Stimulated activated CD4-positive, alpha-beta T cell treated with anti-CD3 and anti-CD28 coated beads, Interleukin-15, amount 100 ng/mL, for 24 hours (primary cell): ENCODE measurements around the gene AOAH.
"Not testable (repeated sequence)": the region's sequence is repeated elsewhere in the genome, so short reads cannot be mapped to it uniquely, and the experiment has no call there.

Experiments used
- DNase-seq: peaks from one replicate; pipeline ENCODE4 v3.0.0-alpha.2; 2020

The AOAH gene

DNA sequence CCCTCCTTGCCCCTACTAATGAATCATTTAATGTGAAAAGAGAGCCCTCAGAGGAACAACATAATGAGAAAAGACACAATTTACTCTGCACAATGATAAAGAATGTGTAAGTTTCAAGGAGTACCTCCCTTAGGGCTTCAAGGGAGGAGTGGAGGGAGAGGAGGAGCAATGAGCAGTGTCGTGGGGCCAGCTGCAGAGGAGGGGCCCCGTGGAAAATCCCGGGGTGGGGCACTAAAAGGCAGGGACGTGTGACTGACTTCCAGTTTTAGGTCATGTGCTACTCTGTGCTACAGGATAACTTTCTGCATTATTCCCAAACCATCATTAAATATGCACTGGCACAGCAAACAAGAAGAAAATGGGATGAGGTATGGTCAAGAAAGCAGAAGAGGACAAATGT is 226.5 kb downstream of the AOAH start:
- DNase-seq: no peak

DNA sequence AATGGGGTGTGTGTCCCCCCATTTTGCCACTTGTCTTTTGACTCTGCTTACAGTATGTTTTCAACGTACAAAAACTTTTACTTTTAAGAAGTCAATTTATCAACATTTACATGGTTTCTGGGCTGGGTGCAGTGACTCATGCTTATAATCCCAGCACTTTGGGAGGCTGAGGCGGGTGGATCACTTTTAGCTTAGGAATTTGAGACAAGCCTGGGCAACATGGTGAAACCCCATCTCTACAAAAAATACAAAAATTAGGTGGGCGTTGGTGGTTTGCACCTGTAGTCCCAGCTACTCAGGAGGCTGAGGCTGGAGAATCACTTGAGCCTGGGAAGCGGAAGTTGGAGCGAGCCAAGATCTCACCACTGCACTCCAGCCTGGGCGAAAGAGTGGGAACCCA is 227.1 kb downstream of the AOAH start:
- not testable (repeated sequence) for DNase-seq

DNA sequence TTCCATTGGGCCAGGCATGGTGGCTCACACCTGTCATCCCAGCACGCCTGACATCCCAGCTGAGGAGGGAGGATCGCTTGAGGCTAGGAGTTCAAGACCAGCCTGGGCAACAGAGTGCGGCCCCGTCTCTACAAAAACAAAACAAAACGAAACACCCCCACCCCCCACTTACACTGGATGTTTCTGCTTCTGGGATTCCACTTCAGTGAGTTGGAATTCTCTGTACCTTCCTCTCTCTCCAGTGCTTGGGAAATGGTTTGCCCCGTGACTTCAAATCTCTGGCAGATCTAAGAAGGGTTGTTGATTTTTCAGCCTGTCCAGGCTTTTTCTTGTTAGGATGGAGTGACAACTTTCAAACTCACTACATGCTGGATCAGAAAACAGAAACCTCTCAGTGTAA is 227.7 kb downstream of the AOAH start:
- DNase-seq: no peak

DNA sequence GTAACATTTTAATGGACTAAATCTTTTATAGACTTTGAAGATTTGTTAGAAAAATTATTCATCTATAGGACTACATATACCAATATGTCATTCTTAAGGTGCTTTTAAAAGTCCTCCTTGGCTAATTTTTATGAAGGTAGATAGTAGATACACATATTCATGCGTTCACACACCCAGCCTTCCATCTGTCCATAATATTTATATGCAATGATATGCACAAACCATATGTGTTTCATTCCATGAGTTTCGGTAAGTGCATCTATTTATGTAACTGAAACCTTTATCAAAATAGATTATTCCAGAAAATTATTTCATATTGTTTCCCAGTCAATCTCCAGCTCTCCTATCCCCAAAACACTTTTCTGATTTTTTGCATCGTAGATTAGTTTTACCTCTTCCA is 233.0 kb downstream of the AOAH start:
- DNase-seq: no peak

DNA sequence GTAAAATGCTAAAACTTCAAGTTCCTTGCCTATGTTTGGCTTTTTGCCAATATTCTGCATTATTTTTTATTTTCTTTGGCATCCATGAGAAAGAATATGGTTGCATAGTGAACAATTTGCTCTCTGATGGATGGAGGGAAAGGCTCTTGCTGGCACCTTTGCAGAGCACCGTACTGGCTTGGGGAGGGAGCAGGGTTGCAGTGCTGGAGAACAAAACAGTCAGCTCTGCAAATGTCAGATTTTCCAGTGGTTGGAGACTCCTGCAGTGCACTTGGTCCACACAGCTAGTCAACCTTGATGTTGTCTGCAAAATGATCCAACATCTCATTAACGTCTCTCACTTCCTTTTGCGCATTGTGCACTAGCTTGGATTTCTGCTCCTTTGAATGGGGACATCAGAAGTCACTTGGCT is 233.9 kb downstream of the AOAH start:
- no peak for DNase-seq

DNA sequence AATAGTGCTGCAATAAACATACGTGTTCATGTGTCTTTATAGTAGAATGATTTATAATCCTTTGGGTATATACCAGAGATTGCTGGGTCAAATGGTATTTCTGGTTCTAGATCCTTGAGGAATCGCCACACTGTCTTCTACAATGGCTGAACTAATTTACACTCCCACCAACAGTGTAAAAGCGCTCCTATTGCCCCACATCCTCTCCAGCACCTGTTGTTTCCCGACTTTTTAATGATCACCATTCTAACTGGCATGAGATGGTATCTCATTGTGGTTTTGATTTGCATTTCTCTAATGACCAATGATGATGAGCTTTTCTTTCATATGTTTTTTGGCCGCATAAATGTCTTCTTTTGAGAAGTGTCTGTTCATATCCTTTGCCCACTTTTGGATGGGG is 235.6 kb downstream of the AOAH start:
- not testable (repeated sequence) for DNase-seq

DNA sequence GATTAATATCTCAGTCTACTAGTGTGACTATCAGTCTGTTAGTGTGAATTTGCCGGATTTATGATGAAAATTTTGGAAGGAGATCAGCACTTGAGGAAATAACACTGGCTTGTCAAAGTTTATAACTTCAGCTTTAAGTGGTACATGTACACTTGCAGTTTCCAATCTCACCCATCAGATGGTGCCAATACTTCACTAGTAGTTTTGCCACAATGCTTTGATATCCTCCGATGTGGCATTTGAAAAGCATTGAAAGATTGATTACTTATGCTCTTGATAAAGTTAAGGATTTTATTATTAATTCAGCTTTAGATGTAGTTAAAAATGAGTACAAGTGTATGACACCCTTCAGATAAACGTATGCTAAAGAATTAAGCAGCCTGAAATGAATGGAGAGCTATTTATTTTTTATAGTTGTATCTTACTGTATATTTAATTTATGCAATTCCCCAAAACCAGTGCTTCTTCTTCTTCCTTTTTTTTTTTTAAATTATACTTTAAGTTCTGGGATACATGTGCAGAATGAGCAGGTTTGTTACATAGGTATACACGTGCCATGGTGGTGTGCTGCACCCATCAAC is 236.4 kb downstream of the AOAH start:
- DNase-seq: peak; percentile 14

DNA sequence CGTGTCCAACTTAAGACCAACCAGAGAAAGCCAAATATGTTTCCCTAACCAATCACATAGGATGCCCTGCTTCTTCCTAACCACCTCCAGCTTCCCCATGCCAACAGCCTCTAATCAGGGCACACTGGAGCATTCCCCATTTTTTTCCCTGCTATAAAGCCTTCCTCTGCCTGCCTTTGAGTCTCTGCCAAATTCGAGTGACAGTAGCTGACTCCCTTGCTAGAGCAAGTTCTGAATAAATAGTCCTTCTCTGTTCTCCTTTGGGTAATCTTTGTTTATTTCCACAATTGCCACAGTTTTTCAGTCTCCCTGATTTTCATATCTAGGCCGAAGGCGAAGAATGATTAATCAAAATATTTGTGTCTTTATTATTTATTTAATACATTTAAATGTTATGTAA is 238.0 kb downstream of the AOAH start:
- DNase-seq: no peak

DNA sequence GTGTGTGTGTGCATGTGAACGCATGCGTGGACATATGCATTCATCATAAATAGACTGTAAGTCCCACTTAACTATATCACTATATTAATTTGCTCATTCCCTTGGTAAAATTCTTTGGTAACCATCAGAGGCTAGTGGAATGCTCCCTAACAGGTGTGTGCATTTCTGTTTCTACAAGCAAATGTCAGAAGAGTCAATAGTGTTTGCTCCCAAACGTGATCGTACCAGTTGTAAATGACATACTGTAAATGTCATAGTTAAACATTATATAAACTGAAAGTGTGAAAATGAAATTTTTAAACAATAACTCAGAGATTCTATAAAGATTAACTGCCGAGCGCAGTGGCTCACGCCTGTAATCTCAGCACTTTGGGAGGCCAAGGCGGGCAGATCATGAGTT is 240.0 kb downstream of the AOAH start:
- no peak for DNase-seq

DNA sequence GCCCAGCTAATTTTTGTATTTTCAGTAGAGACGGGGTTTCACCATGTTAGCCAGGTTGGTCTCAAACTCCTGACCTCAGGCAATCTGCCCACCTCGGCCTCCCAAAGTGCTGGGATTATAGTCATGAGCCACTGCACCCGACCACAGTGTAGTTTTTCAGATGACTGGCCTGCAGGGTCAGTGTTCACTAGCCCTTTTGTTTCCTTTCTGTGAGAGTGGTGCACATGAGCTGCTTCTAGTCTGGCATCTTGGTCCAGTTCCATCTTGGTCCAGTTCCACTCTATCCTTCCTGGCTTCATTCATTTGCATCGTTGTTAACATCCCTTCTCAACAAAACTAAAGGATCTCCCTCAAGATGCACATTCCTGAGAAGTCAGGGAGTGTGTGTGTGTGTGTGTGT is 240.4 kb downstream of the AOAH start:
- DNase-seq: not testable (repeated sequence)

DNA sequence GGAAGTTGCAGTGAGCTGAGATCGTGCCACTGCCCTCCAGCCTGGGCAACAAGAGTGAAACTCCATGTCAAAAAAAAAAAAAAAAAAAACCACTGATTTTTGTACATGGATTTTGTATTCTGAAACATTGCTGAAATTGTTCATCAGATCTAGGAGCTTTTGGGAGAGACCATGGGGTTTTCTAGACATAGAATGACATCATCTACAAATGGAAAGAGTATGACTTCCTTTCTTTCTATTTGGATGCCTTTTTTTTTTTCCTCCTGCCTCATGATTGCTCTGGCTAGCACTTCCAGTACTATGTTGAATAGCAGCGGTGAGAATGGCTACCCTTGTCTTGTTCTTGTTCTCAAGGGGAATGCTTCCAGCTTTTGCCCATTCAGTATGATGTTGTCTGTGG is 245.5 kb downstream of the AOAH start:
- DNase-seq: no peak

DNA sequence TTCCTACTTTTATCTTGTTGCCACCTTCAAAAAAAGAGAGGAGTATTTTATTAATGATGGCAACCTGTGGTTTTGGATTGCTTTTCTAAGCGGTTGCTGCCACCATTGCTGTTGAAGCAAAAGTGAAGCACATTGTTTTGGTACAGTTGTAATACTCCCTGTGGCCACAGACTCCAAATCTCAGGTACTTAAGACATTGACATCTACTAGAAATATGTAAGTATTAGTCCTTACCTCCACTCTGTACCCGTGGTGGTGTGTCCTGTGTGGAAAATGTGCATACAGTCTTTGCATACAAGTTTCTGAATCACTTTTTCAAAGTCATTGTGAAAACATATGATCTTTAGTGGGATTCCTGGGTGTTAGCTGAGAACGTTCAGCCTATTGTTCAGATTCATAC is 248.9 kb downstream of the AOAH start:
- DNase-seq: peak; percentile 47

DNA sequence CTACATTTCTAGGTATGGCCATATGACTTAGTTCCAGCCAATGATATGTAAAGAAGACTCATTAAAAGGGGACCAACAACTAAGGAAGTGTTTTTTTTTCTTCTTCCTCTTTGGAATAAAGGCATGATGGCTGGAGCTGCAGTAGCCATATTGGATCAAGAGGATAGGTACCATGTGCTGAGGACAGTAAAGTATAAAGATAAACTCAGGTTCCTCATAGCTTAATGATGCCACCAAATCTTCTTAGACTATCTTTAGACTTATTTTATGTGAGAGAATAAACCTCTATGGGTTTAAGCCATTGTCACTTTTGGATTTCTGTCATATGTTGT is 249.3 kb downstream of the AOAH start:
- DNase-seq: no peak

DNA sequence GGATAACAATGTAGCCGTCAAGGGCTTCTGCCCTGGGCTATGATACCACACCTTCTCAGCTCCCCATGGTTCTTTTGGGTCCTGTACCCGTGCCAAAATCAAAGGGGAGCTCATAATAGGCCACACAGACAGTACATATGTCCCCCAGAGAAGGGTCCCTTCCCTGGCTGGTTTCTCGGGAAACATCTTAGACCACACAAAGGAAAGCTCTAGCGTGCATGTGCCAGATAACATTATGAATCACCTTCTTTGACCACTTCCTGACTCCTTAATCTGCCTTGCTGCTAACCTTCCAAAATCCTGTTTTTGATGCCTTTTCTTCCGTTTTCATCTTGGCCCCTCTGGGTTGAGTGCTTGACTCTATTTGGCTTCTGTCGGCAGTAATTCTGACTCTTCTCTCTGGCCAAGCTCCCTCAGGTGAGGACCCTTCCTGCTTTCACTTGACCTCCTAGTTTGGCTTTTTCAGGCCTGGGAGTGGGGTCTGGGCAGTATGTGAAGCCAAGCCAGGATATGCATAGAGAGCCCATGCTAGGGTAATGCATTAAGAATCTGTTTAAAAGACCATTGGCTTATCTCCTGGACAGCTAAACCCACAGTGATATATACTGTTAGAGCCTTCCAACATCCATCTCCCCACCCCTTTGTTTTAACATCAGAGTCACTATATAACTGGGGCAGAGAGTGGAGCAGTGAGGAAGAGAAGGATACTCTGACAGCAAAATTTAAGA is 249.8 kb downstream of the AOAH start:
- peak; percentile 11 for DNase-seq

DNA sequence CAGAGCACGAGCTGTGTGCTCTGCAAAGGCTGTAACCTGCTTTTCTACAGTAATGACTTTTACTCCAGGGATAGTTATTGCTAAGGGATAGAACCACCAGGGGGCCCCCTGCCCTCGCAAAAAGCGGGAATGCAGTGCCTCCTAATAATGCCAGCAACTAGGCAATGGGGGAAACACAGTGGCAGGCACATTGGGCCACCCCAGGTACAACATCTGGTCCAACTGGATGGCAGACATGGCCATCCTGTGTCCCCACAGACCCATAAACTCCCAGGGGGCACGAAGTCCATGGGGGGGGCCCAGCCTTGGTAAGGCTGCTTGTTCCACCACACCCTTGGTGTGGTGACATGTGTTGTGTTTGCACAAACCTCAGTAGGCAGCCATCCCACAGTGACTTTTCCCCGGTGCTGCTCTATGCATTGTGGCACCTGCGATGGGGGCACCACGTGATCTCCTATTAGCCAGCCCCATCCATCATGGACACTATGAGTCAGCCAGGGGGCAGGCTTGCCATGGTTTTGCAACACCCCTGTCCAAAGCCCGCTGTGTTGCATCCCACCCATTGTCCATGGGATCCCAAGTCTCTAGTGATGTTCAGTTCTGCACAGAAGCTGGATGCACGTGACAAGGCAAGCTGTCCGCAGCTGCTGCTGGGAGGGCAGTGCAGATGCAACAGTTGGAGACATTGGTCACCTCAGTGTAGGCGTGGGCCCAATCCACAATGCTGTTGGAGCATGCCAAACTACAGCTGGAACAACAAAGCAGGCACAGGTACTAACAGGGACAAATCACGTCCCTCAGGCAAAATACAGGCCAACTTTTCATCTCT is 250.6 kb downstream of the AOAH start:
- DNase-seq: peak; percentile 70

DNA sequence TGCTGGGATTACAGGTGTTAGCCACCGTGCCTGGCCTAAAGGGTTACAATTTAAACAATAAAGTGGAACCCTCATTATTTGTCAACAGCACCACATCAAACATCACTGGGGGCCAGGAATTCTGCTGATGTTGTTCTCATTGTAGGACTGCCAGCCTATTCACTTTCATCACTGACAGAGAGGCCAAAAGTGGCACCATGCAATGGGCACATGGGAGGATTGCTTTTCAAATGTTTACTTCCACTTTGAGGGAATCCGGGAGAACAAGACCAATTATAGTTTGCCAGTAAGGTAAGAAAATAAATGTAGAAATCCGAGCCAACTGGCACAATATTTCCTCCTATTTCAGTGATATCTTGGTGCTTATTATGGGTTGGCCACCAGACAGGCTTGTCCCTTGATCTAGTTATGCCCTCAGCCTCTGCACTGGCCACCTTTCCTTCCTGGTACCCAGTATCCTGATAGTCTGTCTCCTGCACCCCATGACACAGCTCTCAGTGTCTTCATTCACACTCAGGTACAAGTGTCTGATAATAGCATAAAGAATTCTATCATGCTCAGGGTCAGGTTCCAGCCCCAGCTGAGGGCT is 252.1 kb downstream of the AOAH start:
- no peak for DNase-seq

DNA sequence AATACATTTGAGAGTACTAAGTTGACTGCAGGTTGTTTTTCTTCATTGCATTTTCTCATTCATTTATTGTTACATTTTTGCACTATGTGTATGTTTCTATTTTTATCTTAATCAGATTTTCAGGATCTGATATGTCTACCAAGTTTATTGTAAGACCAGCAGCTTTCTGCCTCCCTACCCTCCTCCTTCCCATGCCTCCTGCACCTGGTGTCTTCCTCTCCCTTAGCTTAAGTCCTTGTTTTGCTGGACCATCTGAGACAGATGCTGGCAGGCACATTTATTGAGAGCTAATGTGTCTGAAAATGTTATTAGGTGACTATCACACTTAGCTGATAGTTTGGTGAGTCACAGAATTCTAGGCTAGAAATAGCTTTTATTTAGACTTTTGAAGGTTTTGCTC is 255.1 kb downstream of the AOAH start:
- DNase-seq: no peak

DNA sequence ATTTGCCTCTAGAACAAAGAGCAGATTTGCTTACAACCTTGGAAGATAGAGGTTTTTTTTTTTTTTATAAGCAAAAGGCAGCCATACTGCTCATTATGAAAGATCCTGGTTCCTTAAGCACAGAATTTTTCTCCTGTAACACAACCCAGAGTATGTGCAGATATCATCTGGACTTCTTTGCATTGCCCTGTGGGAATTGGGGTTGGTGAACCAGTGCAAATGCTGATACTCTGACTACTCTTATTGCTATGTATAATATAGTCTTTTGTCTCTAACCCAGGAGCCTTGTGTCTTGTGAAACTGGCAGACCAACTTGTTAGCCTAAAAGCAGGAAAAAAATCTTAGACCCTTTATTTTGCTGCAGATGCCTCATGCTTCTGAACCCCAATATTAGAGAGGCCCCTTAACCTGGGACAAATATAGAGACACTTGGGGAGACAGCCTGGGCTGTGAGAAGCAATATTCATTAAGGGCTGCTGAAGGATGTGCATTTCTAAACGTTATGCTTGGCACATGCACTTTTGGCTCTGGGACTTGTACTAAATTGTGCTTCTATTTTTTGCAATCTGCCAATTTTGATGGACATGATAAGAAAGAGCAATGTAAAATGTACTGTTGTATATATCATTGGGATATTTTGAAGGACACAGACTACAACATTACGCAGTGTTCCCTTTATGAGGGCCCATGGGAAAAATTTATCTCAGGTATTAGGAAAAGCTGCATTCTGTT is 255.8 kb downstream of the AOAH start:
- DNase-seq: no peak

DNA sequence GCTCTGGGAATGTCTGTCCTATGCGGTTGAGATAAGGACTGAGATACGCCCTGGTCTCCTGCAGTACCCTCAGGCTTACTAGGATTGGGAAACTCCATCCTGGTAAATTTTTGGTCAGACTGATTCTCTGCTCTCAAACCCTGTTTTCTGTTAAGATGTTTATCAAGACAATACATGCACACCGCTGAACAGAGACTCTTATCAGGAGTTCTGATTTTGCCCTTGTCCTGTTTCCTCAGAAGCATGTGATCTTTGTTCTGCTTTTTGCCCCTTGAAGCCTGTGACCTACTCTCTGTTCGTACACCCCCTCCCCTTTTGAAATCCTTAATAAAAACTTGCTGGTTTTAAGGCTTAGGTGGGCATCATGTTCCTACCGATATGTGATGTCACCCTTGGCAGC is 258.3 kb downstream of the AOAH start:
- DNase-seq: not testable (repeated sequence)

DNA sequence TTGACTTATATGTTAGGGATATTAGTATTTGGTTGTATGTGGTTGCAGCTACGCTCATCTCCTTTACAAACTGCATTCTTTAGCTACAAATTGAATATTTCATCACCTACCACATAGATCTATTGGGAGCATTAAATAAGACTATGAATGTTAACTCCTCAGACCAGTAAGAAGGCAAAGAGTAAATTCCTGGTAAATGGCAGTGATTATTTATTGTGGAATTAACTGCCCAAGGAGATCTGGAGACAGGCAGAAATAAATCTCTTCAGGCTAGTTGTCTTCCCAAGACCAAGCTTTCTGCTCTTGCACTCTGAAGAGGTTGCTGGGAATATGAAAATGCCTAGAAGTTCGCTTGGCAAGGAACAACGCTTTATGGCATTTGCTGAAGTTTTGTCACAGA is 260.0 kb downstream of the AOAH start:
- no peak for DNase-seq
